ENCODE data around the gene TRIM3.

GRCh38 chr11:6482441-6482840 lies 8.7 kb upstream of the TRIM3 start:
- no peak for TF ChIP-seq POLR2A (IDR thresholded peaks at IDR 0.05)
- no peak for TF ChIP-seq CTCF (IDR thresholded peaks at IDR 0.05)

Data from adrenal gland (tissue), 5 donors.